HG03039 (cell line): ENCODE measurements around the gene TMTC3.
A peak's percentile ranks its signal among the peaks of the same experiment; 100 is the strongest.
"Not testable (repeated sequence)": the region's sequence is repeated elsewhere in the genome, so short reads cannot be mapped to it uniquely, and the experiment has no call there.

Experiments
- ATAC-seq: cut with Tn5 transposase; IDR thresholded peaks from one replicate; pipeline ENCODE4 v1.9.1; 2021; ENCODE audit warnings: mild to moderate bottlenecking, moderate library complexity; ENCODE audit not compliant: unreplicated experiment

Gene TMTC3

GRCh38 chr12:88141774-88142609, at the start of gene TMTC3, which contains the start of gene CEP290:
Gene TMTC3 (plus strand): TSS chr12:88142307. CDS start chr12:88148316, 6,009 bp downstream.
Gene CEP290 (minus strand): TSS chr12:88142088. CDS start chr12:88141307, 781 bp downstream.
- peak; percentile 96 for ATAC-seq

GRCh38 chr12:88092771-88093170, 49.3 kb upstream of the TMTC3 start:
- no peak for ATAC-seq

GRCh38 chr12:88093573-88093972, 48.5 kb upstream of the TMTC3 start:
- no peak for ATAC-seq

GRCh38 chr12:88108021-88108420, 34.1 kb upstream of the TMTC3 start:
- ATAC-seq: no peak

- ATAC-seq: no peak
These were observed 30.9 kb upstream of the TMTC3 start for GRCh38 chr12:88111074-88111652.

GRCh38 chr12:88113871-88114270, 28.2 kb upstream of the TMTC3 start:
- no peak for ATAC-seq

GRCh38 chr12:88122666-88123065, 19.4 kb upstream of the TMTC3 start:
- ATAC-seq: no peak

GRCh38 chr12:88127099-88127498, 15.0 kb upstream of the TMTC3 start:
- no peak for ATAC-seq

- no peak for ATAC-seq
These were observed 14.3 kb upstream of the TMTC3 start for GRCh38 chr12:88127855-88128254.

GRCh38 chr12:88132392-88132791, 9.7 kb upstream of the TMTC3 start:
- no peak for ATAC-seq

- ATAC-seq: not testable (repeated sequence)
These were observed 8.9 kb upstream of the TMTC3 start for GRCh38 chr12:88133181-88133580.

- ATAC-seq: not testable (repeated sequence)
These were observed 2.4 kb upstream of the TMTC3 start for GRCh38 chr12:88139711-88140110.

GRCh38 chr12:88141425-88141773, 708 bp upstream of the TMTC3 start:
- no peak for ATAC-seq

GRCh38 chr12:88142610-88142991, 494 bp downstream of the TMTC3 start:
- no peak for ATAC-seq

GRCh38 chr12:88144037-88144436, 1.9 kb downstream of the TMTC3 start:
- no peak for ATAC-seq

GRCh38 chr12:88144546-88145468, 2.7 kb downstream of the TMTC3 start:
- no peak for ATAC-seq

GRCh38 chr12:88145567-88146505, 3.7 kb downstream of the TMTC3 start:
- ATAC-seq: no peak

GRCh38 chr12:88150063-88150462, 8.0 kb downstream of the TMTC3 start:
- no peak for ATAC-seq

- no peak for ATAC-seq
These were observed 11.9 kb downstream of the TMTC3 start for GRCh38 chr12:88153959-88154358.

- no peak for ATAC-seq
These were observed 14.1 kb downstream of the TMTC3 start for GRCh38 chr12:88156075-88156654.
